Stomach smooth muscle (tissue), 2 donors: ENCODE measurements around the gene HOXC5.
"Not testable (repeated sequence)": the region's sequence is repeated elsewhere in the genome, so short reads cannot be mapped to it uniquely, and the experiment has no call there.

Experiments
- H3K27ac ChIP-seq: one replicate; pipeline ENCODE4 v1.7.0; 2013; ENCODE audit warnings: mild to moderate bottlenecking, low read length, inconsistent platforms
- H3K27me3 ChIP-seq, 2 donors: one replicate each; pipeline ENCODE4 v1.7.0; 2013; ENCODE audit warnings: low read length in 2 of 2; ENCODE audit not compliant: insufficient read depth in 2 of 2, control insufficient read depth in 1 of 2
- H3K36me3 ChIP-seq, 2 donors: one replicate each; pipeline ENCODE4 v1.7.0; 2013; ENCODE audit warnings: low read length in 2 of 2; ENCODE audit not compliant: control insufficient read depth in 2 of 2, insufficient read depth in 2 of 2
- H3K4me1 ChIP-seq: one replicate; pipeline ENCODE4 v1.7.0; 2013; ENCODE audit warnings: low read length; ENCODE audit not compliant: control insufficient read depth, insufficient read depth
- H3K4me3 ChIP-seq, 2 donors: one replicate each; pipeline ENCODE4 v1.7.0; 2013; ENCODE audit warnings: low read length in 2 of 2
- H3K9ac ChIP-seq, 2 donors: one replicate each; pipeline ENCODE4 v1.7.0; 2013; ENCODE audit warnings: low read length in 2 of 2, mild to moderate bottlenecking in 1 of 2
- H3K9me3 ChIP-seq, 2 donors: one replicate each; pipeline ENCODE4 v1.7.0; 2013; ENCODE audit warnings: low read length in 2 of 2; ENCODE audit not compliant: control insufficient read depth in 2 of 2
- donor health status: healthy.
- donor health status: Pancreatic carcinoma.

HOXC5 gene

DNA sequence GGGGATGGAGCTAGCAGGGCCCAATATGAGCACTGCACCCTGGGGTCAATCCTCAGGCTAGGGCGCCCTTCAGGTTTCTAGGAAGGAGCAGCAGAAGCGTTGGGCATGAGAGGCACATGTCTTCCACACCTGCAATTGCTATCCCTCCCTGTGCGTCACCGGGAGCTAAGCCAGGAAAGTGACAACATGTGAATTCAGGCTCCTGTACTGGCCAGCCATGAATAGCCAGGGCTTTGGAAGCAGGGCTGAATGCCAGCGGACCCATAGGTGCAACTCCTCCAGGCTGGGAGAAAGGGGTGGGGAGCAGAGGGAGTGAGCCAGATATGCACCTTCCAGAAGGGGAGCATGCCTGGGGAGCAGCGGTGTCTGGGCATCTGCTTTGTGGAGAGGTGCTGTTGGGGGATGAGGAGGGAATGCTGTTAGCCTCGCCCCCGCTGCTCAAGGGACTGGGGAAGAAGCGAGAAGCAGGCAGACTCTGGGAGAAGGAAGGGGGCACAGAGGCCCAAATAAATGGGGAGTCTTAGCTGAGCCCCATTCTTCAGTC, 6.1 kb downstream of the HOXC5 start:
- Histone ChIP-seq H3K9me3 (no peaks in the 10 kb centered on the region), H3K36me3 (no peaks in the 10 kb centered on the region), H3K27ac (no peak overlapping the region), H3K4me1 (peaks cover 4% of the 10 kb centered on the region), H3K27me3 (peaks cover 28 to 59% of the 10 kb centered on the region in 2 donors), H3K4me3 (peak overlapping the region in 1 of 2 donors; percentile 15), H3K9ac (no peak overlapping the region)

DNA sequence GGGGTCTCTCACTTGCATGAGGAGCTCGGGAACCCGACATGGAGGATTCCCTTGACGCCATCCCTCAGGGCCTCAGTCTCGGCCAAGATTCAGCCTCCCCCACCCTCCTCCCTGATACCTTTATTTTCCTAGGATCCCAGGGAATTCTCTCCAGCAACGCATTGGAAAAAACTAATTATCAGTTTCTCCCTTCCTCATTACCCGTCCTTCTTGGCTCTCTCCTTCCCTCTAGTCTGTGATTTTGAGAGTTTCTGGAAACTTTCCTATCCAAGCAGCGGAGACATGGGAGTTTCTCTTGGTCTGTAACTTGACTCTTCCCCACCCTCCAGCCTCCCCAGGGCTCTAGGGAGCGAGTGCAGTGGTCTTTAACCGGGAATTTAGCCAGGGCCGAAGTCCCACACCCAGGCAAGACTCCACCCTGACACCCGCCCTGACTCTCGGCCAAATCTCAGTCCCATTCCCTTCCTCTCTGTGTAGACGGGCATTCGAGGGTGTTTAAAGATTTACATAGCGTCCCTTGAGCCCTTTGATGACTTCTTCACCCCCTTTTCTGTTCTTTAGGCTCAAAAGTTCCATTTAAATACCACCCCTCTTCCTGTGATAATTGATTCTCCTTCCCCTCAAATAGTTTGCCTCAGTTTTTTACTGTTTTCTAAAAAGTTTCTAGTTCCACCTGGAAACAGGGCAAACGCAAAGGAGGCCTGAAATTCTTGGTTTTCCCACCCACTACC, 6.7 kb downstream of the HOXC5 start:
- Histone ChIP-seq H3K36me3 (no peaks in the 10 kb centered on the region), H3K9ac (no peak overlapping the region), H3K27ac (no peak overlapping the region), H3K9me3 (no peaks in the 10 kb centered on the region), H3K4me1 (peaks cover 4% of the 10 kb centered on the region), H3K4me3 (no peak overlapping the region), H3K27me3 (peaks cover 32 to 55% of the 10 kb centered on the region in 2 donors)

DNA sequence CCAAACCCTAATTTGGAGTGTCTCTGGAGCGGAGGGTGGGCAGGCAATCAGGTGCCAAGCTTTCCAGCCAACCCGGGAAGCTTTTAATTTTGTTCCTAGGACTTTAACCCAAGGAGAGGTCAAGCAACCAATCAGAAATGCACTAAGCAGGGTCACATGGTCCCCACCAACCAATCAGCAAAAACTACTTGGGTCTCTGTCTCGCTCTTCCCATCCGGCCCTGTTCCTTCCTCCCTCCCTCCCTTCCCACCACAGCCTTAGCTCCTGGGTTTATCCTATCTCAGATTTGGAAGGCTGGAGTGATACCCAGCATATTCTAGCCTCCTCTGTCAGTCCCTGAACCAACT, 7.3 kb downstream of the HOXC5 start:
- H3K27me3 ChIP-seq = peaks cover 28 to 54% of the 10 kb centered on the region in 2 donors
- no peak overlapping the region for H3K27ac ChIP-seq
- H3K4me3 ChIP-seq = no peak overlapping the region
- H3K36me3 ChIP-seq = no peaks in the 10 kb centered on the region
- no peaks in the 10 kb centered on the region for H3K9me3 ChIP-seq
- H3K4me1 ChIP-seq = peaks cover 4% of the 10 kb centered on the region
- no peak overlapping the region for H3K9ac ChIP-seq

DNA sequence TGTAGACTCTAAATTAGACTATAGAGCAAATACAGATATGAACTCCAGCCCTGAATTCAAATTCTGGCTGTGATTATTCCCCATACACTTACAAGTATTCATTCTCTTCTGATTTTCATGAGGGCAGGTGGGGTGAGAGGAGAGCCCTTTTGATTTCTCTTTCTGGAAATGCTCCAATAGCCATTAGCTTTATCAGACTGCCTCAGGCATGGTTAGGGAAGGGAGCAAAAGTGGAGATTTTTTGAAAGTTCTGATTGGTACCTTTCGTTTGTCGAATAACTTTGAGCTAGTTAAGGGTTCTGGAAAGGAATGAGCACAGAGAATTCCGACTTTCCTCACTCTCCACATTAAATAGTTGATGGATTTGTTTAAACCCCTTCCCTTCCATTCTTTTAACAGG, 7.8 kb downstream of the HOXC5 start:
- H3K4me3 ChIP-seq = no peak overlapping the region
- no peaks in the 10 kb centered on the region for H3K36me3 ChIP-seq
- no peak overlapping the region for H3K27ac ChIP-seq
- no peaks in the 10 kb centered on the region for H3K9me3 ChIP-seq
- H3K4me1 ChIP-seq = peaks cover 4% of the 10 kb centered on the region
- H3K9ac ChIP-seq = no peak overlapping the region
- H3K27me3 ChIP-seq = peaks cover 30 to 53% of the 10 kb centered on the region in 2 donors

DNA sequence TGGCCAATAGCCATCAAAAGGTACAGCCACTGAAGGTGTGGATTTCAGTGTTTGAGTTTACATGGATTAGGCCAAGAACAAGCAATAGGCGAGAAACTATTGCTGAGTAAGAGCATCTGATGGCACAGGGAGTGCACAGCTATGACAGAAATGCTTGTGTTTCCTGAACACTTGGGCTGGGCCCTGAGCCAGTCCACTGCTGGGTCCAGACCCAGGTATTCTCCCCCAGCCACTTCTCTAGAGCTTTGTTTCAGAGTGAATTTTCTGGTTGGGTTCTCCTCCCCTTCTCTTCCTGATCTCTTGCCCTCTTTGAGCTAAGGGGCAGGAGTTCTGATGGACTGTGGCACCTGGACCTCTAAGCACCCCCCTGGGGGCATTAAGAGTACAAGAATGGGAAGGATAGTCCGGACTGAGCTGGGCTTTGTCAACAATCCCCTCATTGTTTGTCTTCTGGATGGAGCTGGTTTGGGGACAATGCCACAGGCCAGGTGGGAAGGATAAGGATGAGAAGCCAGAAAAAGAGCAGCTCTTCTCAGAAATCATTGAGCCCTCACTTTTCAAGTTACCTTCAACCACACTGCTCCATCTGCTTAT, 8.3 kb downstream of the HOXC5 start:
- Histone ChIP-seq H3K27ac (no peak overlapping the region), H3K4me3 (no peak overlapping the region), H3K9me3 (no peaks in the 10 kb centered on the region), H3K27me3 (peaks cover 33 to 58% of the 10 kb centered on the region in 2 donors), H3K36me3 (no peaks in the 10 kb centered on the region), H3K9ac (no peak overlapping the region), H3K4me1 (peaks cover 4% of the 10 kb centered on the region)

DNA sequence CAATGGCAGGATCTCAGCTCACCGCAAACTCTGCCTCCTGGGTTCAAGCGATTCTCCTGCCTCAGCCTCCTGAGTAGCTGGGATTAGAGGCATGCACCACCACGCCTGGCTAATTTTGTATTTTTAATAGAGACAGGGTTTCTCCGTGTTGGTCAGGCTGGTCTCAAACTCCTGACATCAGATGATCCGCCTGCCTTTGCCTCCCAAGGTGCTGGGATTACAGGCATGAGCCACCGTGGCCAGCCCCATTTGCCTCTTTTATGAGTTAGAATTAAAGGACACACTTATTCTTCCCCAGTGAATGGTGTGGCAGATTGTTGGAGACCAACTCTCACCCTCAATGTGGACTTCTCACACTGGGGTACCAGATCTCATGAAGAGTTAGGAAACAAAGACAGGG, 9.2 kb downstream of the HOXC5 start:
- peaks cover 40 to 65% of the 10 kb centered on the region in 2 donors for H3K27me3 ChIP-seq
- H3K9ac ChIP-seq, H3K27ac ChIP-seq, H3K36me3 ChIP-seq, H3K4me1 ChIP-seq, H3K9me3 ChIP-seq, H3K4me3 ChIP-seq: not testable (repeated sequence)

DNA sequence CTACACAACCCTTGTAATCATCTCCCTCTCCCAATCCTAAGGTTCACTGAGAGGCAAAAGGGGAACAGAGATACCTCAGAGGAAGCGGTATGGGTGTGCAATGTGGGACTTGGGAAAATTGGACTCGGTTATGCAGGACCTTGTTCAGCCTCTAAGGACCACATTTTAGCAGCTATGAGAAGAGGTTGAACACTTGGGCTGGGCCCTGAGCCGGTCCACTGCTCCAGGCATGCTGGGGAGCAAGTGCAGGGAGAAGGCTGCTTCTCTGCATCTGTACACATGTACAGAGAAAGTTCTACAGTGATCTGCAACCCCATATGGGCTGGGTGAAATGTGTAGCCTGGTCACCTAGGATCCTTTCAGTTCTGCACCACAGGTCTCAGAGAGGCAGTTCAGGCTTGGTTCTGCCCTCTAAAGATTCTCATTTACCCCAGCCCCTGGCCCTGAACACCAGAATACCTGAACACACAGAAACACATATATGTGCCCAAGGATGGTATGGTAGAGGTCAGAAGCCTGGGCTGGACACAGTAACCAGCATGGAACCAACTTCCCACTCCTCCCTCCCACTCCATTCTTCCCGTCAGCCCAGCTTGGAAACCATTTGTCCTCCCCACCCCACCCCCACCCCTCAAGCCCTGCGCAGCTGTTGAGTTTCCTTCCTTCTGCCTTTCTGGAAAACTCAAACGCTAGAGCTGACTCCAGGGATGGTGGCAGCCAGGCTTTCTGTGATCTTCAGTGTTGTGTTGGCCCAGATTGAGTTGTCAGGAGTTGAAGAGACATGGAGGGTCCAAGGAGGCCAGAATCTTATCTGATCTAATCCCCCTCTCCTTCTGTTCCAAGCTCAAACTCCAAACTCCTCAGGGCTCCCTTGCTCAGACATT, 10.4 kb downstream of the HOXC5 start:
- H3K36me3 ChIP-seq = no peaks in the 10 kb centered on the region
- H3K9me3 ChIP-seq = no peaks in the 10 kb centered on the region
- H3K4me3 ChIP-seq = no peak overlapping the region
- H3K27me3 ChIP-seq = peaks cover 45 to 68% of the 10 kb centered on the region in 2 donors
- no peak overlapping the region for H3K9ac ChIP-seq
- no peak overlapping the region for H3K27ac ChIP-seq
- H3K4me1 ChIP-seq = peaks cover 12% of the 10 kb centered on the region

DNA sequence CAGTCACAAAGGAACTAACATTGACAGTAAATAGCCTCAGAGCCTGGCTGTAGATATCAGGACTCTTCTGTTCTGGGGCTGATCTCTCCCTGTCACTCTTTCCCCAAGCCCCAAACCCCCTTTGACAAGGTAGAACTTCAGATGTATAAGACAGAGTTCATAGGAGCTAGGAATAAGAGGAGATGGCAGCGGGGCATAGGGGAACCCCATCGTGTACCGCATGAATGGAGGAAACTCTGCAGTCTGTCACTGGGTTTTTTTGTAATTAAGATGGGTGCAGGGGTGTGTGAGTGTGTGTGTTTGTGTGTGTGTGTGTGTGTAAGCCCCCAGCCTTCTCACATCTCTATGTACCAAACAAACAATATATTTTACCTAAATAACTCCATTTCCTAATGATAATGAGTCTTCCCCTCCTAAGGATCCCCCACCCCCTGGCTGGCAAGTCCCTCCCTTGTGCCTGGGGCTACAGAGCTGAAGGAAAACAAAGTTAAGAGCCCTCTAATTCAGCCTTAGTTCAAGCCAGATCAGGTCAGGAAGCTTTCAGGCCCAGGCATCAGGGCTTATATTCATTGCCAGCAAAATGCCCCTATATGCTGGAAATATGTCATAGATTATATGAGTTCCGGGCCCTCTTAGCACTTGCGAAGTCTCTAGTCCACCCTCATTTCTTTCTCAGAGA, 11.7 kb downstream of the HOXC5 start:
- no peaks in the 10 kb centered on the region for H3K9me3 ChIP-seq
- no peak overlapping the region for H3K4me3 ChIP-seq
- H3K36me3 ChIP-seq = no peaks in the 10 kb centered on the region
- no peak overlapping the region for H3K9ac ChIP-seq
- H3K4me1 ChIP-seq = peaks cover 7% of the 10 kb centered on the region
- no peak overlapping the region for H3K27ac ChIP-seq
- H3K27me3 ChIP-seq = peaks cover 47 to 69% of the 10 kb centered on the region in 2 donors

DNA sequence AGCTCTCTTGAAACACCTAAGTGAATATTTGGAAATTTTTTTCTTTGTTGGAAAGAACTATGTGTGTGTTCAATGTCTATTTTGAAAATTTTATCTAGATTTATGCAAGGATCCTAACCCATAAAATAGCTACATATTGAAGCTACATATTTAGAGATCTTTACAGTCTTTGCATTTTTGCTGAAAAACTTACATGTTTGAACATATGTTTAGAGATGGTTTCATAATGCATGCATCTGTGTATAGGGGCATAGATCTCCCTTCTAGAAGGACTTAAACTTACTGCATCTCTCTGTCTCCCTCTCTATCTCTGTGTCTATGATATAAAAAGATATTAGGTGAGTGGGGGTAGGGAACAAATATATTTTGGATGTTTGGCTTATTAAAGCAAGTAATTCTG, 12.6 kb downstream of the HOXC5 start:
- Histone ChIP-seq H3K27me3 (peaks cover 45 to 71% of the 10 kb centered on the region in 2 donors), H3K36me3 (no peaks in the 10 kb centered on the region)

DNA sequence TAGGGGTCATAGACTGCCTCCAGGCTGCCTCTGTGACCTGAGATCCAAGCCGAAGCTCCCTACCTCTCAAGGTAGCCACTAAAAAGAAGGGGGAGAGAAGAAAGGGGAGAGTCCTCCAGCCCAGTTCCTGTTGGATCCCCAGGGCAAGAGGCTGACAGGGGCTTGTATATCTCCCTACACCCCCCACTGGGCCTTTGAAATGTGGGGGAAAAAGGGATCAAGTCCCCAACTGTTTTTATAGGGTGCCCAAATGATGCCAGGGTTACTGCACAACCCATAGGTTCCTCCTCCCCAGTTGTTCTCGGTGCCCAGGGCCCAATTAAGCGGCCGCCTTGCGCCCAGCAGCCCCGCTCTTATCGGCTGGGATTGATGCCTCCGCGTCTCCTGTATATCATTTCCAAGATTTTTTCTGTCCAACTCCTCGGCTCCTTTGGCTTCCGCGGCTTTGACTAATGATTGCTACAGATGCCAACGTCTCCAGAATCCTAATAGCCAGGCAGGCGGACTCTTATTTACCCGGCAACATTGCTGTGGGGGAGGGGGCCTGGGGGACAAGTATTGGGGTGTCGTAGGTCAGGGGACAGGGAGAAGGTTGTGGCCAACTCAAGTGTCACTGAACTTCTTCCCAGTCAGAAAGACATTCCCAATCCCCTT, 13.1 kb downstream of the HOXC5 start:
- no peak overlapping the region for H3K4me3 ChIP-seq
- peaks cover 7% of the 10 kb centered on the region for H3K4me1 ChIP-seq
- no peaks in the 10 kb centered on the region for H3K9me3 ChIP-seq
- no peak overlapping the region for H3K9ac ChIP-seq
- no peaks in the 10 kb centered on the region for H3K36me3 ChIP-seq
- peaks cover 48 to 72% of the 10 kb centered on the region in 2 donors for H3K27me3 ChIP-seq
- H3K27ac ChIP-seq = no peak overlapping the region

More for the DNA sequence above, 12.6 kb downstream of the HOXC5 start:
- Histone ChIP-seq H3K4me1 (peaks cover 7% of the 10 kb centered on the region), H3K9ac (no peak overlapping the region), H3K27ac (no peak overlapping the region), H3K4me3 (no peak overlapping the region), H3K9me3 (no peaks in the 10 kb centered on the region)
